ENCODE measurements around the gene AKAP6. TPM values are rescaled to one million over a fixed set of nuclear protein-coding genes. Genes with fewer than 3 reads are reported as not detected.

Gene AKAP6
- total and polyA plus RNA-seq, 2 experiments from 2014 or later = 0.38 to 0.42 TPM

GRCh38 chr14:32710731-32711680 is 381.9 kb downstream of the AKAP6 start:
- no peaks in the 10 kb centered on the region for H3K79me2 ChIP-seq (replicated peaks; ENCODE audit: insufficient read depth)

More at GRCh38 chr14:32710731-32711680, 381.9 kb downstream of the AKAP6 start:
- ATAC-seq (peak; percentile 83), DNase-seq (ENCODE audit: low spot score) (peak; percentile 78)
- Mint-ChIP-seq H3K4me1 (peaks cover 5% of the 10 kb centered on the region; the same call in 2 of the 3 replicates), H3K27me3 (ENCODE audit: insufficient read depth, low read depth, poor library complexity) (no peaks in the 10 kb centered on the region), H3K4me3 (no peak overlapping the region), H3K9me3 (no peaks in the 10 kb centered on the region), H3K27ac (no peak overlapping the region), H3K36me3 (ENCODE audit: low read depth) (no peaks in the 10 kb centered on the region)
- Histone ChIP-seq H3K27ac (ENCODE audit: low read depth) (no peak overlapping the region), H2AFZ (no peak overlapping the region), H3K36me3 (ENCODE audit: insufficient read depth) (no peaks in the 10 kb centered on the region), H3K4me2 (no peak overlapping the region), H3F3A (replicated peaks; ENCODE audit: low read depth) (no peaks in the 10 kb centered on the region), H4K20me1 (replicated peaks; ENCODE audit: insufficient read depth) (no peaks in the 10 kb centered on the region), H3K27me3 (ENCODE audit: insufficient read depth) (no peaks in the 10 kb centered on the region), H3K4me3 (no peak overlapping the region), H3K4me1 (ENCODE audit: insufficient read depth) (no peaks in the 10 kb centered on the region), H3K9me2 (ENCODE audit: insufficient read depth) (no peaks in the 10 kb centered on the region; the same call in 1 of the 2 replicates)
- TF ChIP-seq, protein P1, sequence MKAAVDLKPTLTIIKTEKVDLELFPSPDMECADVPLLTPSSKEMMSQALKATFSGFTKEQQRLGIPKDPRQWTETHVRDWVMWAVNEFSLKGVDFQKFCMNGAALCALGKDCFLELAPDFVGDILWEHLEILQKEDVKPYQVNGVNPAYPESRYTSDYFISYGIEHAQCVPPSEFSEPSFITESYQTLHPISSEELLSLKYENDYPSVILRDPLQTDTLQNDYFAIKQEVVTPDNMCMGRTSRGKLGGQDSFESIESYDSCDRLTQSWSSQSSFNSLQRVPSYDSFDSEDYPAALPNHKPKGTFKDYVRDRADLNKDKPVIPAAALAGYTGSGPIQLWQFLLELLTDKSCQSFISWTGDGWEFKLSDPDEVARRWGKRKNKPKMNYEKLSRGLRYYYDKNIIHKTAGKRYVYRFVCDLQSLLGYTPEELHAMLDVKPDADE (IDR thresholded peaks at IDR 0.05) = no peak
- TF ChIP-seq NANOG (IDR thresholded peaks at IDR 0.05; ENCODE audit: borderline replicate concordance) = no peak
- TF ChIP-seq ZNF331 (CRISPR knock-in tag; IDR thresholded peaks at IDR 0.05; ENCODE audit: low read depth) = no peak
- TF ChIP-seq, protein P2, sequence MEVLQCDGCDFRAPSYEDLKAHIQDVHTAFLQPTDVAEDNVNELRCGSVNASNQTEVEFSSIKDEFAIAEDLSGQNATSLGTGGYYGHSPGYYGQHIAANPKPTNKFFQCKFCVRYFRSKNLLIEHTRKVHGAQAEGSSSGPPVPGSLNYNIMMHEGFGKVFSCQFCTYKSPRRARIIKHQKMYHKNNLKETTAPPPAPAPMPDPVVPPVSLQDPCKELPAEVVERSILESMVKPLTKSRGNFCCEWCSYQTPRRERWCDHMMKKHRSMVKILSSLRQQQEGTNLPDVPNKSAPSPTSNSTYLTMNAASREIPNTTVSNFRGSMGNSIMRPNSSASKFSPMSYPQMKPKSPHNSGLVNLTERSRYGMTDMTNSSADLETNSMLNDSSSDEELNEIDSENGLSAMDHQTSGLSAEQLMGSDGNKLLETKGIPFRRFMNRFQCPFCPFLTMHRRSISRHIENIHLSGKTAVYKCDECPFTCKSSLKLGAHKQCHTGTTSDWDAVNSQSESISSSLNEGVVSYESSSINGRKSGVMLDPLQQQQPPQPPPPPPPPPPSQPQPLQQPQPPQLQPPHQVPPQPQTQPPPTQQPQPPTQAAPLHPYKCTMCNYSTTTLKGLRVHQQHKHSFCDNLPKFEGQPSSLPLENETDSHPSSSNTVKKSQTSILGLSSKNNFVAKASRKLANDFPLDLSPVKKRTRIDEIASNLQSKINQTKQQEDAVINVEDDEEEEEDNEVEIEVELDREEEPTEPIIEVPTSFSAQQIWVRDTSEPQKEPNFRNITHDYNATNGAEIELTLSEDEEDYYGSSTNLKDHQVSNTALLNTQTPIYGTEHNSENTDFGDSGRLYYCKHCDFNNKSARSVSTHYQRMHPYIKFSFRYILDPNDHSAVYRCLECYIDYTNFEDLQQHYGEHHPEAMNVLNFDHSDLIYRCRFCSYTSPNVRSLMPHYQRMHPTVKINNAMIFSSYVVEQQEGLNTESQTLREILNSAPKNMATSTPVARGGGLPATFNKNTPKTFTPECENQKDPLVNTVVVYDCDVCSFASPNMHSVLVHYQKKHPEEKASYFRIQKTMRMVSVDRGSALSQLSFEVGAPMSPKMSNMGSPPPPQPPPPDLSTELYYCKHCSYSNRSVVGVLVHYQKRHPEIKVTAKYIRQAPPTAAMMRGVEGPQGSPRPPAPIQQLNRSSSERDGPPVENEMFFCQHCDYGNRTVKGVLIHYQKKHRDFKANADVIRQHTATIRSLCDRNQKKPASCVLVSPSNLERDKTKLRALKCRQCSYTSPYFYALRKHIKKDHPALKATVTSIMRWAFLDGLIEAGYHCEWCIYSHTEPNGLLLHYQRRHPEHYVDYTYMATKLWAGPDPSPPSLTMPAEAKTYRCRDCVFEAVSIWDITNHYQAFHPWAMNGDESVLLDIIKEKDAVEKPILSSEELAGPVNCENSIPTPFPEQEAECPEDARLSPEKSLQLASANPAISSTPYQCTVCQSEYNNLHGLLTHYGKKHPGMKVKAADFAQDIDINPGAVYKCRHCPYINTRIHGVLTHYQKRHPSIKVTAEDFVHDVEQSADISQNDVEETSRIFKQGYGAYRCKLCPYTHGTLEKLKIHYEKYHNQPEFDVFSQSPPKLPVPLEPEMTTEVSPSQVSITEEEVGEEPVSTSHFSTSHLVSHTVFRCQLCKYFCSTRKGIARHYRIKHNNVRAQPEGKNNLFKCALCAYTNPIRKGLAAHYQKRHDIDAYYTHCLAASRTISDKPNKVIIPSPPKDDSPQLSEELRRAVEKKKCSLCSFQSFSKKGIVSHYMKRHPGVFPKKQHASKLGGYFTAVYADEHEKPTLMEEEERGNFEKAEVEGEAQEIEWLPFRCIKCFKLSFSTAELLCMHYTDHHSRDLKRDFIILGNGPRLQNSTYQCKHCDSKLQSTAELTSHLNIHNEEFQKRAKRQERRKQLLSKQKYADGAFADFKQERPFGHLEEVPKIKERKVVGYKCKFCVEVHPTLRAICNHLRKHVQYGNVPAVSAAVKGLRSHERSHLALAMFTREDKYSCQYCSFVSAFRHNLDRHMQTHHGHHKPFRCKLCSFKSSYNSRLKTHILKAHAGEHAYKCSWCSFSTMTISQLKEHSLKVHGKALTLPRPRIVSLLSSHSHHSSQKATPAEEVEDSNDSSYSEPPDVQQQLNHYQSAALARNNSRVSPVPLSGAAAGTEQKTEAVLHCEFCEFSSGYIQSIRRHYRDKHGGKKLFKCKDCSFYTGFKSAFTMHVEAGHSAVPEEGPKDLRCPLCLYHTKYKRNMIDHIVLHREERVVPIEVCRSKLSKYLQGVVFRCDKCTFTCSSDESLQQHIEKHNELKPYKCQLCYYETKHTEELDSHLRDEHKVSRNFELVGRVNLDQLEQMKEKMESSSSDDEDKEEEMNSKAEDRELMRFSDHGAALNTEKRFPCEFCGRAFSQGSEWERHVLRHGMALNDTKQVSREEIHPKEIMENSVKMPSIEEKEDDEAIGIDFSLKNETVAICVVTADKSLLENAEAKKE (CRISPR knock-in tag; IDR thresholded peaks at IDR 0.05) = no peak
- TF ChIP-seq EZH2 (IDR thresholded peaks at IDR 0.05; ENCODE audit: low read depth, unreplicated experiment) = no peak
- TF ChIP-seq, protein P3, sequence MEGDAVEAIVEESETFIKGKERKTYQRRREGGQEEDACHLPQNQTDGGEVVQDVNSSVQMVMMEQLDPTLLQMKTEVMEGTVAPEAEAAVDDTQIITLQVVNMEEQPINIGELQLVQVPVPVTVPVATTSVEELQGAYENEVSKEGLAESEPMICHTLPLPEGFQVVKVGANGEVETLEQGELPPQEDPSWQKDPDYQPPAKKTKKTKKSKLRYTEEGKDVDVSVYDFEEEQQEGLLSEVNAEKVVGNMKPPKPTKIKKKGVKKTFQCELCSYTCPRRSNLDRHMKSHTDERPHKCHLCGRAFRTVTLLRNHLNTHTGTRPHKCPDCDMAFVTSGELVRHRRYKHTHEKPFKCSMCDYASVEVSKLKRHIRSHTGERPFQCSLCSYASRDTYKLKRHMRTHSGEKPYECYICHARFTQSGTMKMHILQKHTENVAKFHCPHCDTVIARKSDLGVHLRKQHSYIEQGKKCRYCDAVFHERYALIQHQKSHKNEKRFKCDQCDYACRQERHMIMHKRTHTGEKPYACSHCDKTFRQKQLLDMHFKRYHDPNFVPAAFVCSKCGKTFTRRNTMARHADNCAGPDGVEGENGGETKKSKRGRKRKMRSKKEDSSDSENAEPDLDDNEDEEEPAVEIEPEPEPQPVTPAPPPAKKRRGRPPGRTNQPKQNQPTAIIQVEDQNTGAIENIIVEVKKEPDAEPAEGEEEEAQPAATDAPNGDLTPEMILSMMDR (conservative IDR thresholded peaks at IDR 0.05; ENCODE audit: low read depth in 2 of 2) = peak; percentile 73 to 82

Measured in GM23338 (cell line).